Heart left ventricle (tissue), 13 donors: ENCODE data around the gene GABRB3.

Experiments
- POLR2A ChIP-seq, 2 donors: fragments of 450-650 bp; IDR thresholded peaks; one replicate each; pipeline ENCODE4 v1.6.1; 2017; ENCODE audit warnings: antibody characterized with exemption in 2 of 2, mild to moderate bottlenecking in 2 of 2, moderate library complexity in 2 of 2
- TF ChIP-seq, protein P1 (sequence below), 12 donors: fragments of 200-600 bp; sonication (generic) in 4 of 12; IDR thresholded peaks; one replicate each; pipeline versions ENCODE4 v1.5.0 to v1.8.0; 2018 to 2022; ENCODE audit warnings: antibody characterized with exemption in 12 of 12, mild to moderate bottlenecking in 5 of 12
- donor health status: ischemic (EF 13 %, LVEDD 7.1; RV severe dilation, severe dysfunction).
- donor health status: DM: no; HTN: yes; CAD: no.
- donor health status: DM: no; HTN: no; CAD: no.
- donor health status: ischemic (EF 25% LVEDD 6.9; RV normal size, moderate dysfunction).
- donor health status: ischemic (EF 25% LVEDD 5.7; RV mildly dilated, moderate dysfunction).
- donor health status: ischemic (EF 35%, LVEDD 5.7; RV mildly dilated, moderate dysfunction).
- donor health status: nonischemic (EF 11% LVEDD 7.7; RV severe dilation, severe dysfunction).
- donor health status: DM: yes; HTN: yes; CAD: no.
- donor health status: PGD.
- donor health status: ischemic (EF 29% LVEDD 5.4; RV normal size, mild dysfunction).
- donor health status: nonischemic (EF 23%, LVEDD 6.1; RV moderate dilation, normal function).

DNA sequence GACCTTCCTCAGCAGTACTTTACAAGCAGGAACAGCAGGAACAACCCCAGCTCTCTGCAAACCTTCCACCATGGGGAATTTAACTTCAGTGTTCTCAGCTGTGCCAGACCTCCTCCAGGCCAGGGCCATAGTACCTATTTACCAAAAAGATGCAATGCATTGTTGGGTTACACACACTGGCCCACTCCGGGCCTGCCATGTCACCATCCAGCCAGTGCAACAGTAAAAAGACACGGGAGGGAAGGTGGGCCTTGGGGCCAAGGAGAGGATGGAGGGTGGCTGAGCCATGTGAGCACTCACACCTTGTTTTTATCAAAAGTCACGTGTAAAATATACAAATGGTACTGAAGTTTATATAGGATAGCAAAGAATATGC lies 157.0 kb downstream of the GABRB3 start:
- TF ChIP-seq, protein P1, sequence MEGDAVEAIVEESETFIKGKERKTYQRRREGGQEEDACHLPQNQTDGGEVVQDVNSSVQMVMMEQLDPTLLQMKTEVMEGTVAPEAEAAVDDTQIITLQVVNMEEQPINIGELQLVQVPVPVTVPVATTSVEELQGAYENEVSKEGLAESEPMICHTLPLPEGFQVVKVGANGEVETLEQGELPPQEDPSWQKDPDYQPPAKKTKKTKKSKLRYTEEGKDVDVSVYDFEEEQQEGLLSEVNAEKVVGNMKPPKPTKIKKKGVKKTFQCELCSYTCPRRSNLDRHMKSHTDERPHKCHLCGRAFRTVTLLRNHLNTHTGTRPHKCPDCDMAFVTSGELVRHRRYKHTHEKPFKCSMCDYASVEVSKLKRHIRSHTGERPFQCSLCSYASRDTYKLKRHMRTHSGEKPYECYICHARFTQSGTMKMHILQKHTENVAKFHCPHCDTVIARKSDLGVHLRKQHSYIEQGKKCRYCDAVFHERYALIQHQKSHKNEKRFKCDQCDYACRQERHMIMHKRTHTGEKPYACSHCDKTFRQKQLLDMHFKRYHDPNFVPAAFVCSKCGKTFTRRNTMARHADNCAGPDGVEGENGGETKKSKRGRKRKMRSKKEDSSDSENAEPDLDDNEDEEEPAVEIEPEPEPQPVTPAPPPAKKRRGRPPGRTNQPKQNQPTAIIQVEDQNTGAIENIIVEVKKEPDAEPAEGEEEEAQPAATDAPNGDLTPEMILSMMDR (IDR thresholded peaks at IDR 0.05): no peak
- TF ChIP-seq POLR2A (IDR thresholded peaks at IDR 0.05): no peak
